Stimulated activated CD4-positive, alpha-beta T cell treated with anti-CD3 and anti-CD28 coated beads, TNF-alpha, amount 100 ng/mL, for 24 hours (primary cell): ENCODE results near the gene OSBPL3.

Experiments used
- DNase-seq, 3 experiments: peaks; one replicate each; pipeline ENCODE4 v3.0.0-alpha.2; 2020; ENCODE audit warnings: low read depth in 3 of 3

The OSBPL3 gene

DNA sequence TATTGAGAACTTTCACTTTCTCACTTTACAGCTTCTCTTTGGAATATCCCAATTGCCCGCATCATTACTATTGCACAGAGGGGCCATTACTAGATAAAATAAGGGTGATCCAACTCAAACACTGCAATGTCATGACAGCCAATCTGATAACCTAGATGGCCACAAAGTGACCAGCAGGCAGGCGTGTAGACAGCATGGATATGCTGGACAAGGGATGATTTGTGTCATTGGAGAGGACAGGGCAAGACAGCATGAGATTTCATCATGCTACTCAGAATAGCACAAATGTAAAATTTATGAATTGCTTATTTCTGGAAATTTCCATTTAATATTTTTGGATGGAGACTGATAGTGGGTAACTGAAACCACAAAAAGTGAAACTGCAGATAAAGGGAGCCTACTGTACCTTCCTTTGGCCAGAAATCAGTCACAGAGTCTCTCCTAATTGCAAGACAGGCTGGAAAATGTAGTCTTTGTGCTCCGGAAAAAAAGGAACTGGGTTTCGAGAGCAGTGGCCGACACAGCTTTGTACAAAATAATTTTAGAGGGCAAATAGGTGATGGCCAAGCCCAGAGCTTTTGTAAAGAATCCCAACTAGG lies 216.6 kb downstream of the OSBPL3 start:
- no peak for DNase-seq

DNA sequence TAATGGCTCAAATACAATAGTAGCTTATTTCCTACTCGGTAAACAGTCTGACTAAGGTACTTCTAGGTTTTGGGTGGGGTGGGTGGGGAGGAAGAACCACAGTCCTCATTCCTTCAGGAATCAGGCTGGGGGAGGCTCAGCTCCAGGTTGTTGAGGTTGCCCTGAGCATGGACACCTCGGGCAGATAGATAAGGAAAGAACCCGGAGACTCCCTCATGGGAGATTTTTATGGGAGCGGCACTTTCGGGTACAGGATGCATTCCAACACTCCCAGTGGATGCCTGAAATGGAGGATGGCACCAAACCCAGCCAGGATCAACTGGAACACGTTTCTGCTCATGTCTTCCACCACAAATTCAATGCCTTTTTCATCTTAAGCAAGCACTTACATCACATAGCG lies 217.2 kb downstream of the OSBPL3 start:
- DNase-seq, result no peak

DNA sequence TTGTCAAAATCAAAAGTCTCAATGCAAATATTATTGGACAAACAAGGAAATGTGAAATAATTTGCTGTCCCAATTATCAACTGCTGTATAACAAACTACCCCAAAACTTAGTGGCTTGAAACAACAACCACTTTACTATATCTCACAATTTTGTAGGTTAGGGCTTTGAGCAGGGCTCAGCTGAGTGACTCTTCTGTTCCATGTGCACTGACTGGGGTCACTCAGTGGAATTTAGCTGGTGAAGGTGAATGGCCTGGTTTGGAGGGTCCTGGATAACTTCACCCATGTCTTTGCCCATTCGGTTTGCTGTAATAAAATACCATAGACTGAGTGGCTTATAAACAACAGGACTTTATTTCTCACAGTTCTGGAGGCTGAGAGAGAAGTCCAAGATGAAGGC lies 219.0 kb downstream of the OSBPL3 start:
- no peak for DNase-seq

DNA sequence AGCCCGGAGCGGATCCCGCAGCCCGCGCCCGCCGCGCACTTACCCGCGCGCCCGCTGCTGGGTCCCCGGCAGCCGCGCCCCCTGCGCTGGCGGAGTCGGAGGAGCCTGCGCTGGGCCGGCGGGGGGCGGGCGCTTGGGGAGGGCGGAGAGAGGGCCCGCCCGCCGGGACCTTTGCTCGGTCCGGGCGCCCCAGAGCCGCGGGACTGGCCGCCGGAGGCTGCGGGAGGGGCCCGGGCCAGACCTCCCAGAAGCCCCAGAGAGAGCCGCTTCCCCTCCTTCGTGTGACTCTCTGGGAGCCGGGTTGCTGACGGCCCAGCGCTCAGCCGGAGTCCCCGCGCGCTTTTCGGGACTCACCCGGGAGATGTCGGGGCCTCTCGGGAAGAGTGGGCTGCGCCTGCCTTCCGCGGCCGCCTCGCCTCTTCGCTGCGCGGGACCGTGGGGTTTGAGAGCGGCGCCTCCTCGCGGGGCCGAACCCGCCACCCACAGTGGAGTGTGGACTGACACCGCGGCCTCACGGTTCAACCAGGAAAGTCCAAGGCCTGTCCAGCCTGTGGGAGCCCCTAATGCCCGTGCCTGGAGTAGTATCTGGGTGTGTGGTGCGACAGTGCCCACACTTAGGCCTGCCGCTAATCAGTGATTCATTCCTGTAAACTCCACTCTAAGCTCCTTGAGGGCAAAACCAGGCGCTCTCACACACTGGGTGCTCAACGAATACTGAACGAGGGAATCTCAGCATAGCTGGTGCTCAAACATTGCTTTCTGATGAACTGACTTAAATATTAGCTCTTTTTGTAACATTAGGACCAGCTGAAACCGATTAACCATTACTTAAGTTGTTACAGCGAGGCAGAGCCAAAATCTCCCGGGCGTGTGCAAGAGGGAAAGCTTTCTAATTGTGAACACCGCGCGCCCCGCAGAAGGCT lies 222.4 kb downstream of the OSBPL3 start, which contains the start of gene GSDME:
Gene GSDME, minus strand, starts transcription at position 112 of the 923 bp plus-strand sequence. CDS start 7,690 bp downstream, outside the sequence.
- DNase-seq, result peak in 1 of 3 experiments; percentile 34

DNA sequence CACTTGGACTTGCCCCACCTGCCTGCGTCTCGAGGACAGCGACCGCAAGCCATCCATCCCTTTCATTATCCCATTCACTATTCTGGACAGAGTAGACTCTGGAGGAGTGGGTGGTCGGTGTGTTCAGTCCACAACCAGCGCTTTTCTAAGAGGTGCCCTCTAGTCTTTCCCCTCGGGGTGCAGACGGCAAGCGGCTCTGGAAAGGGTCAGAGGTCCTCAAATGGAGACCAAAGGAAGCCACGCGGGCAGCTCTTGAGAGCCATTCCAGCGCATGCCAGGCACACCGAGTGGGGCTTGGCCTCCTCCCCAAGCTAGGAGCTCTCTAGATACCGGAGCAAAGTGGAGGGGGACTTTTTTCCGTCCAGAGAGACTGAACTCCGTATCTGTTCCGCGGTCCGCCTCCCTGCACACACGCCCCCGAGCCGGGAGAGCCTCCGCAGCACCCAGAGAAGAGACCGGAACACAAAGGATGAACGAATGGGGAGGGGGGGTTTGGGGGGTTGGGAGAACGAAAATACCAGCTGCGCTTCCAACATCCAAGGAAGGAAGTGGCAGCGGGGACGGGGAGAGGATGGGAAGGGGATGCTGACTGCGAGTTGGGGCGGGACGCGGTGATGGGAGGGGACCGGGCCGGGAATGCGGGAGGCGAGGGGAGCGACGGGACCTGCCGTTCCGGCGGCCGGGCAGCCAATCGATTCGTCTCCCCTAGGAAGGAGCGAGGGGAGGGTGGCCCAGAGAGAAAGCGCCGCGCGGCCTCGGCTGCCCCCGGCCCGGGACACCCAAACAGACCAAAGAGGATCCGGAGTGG lies 223.2 kb downstream of the OSBPL3 start:
- peak in 2 of 3 experiments; percentile 7 to 18 for DNase-seq

DNA sequence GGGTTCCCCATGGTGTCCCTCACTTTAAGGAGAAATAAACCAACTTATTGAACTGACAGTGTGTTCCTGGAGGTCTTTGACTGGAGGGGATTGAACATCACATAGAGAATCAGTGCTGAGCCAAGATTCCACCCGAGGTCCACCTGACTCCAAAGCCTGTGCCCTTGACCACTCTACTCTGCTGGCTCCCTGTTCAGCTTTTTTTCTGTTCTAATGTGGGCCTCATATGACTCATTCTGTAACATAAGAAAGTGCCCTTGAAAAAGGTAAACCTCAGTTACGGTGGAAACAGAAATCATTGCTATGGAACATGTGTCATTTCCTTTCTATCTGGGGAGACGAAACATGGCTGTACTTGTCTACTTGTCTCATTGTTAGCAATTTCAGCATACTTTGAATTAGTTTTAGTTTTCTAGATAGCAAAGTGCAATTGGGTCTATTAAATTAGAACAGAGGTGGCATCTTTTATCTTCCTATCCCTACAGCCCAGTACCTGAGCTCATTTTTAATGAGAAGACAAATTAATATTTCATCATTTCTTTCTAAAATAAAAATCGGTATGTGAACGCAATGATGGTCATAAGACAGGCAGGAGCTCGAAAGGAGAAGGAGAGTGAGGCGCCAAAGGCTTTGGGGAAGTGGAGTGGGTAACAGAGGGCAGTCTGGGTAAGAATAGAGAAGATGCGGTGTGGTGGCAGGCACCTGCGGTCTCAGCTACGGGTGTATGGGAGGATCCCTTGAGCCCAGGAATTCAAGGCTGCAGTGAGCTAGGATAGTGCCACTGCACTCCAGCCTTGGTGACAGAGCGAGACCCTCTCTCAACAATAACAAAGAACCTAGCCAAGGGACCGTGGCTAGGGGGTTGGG lies 224.2 kb downstream of the OSBPL3 start:
- no peak for DNase-seq

DNA sequence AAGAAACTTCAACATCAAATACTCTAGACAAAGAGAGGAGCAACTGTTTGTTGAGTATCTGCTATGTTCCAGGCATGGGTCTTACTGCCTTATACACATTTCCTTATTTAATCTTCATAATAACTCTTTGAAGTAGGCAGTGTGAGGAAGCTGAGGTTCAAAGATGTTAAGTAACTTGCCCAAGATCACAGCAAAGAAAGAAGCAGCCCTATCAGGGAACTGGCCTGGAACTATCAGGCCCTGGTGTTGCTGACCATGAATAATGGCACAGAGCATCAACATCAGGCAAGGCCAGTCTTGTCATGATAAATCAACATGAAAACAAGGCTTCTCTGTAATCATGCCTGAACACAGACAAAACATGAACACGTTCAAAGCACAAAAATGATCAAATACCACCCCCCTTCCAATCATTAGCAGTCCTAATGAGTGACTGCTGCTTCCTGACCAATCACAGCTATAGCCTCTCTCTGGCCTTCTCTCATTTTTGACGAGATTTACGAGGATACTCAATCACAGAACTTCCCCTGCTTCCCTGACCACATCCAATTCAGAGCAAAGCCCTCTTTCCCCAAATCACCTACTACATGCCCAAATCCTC lies 225.0 kb downstream of the OSBPL3 start:
- no peak for DNase-seq

DNA sequence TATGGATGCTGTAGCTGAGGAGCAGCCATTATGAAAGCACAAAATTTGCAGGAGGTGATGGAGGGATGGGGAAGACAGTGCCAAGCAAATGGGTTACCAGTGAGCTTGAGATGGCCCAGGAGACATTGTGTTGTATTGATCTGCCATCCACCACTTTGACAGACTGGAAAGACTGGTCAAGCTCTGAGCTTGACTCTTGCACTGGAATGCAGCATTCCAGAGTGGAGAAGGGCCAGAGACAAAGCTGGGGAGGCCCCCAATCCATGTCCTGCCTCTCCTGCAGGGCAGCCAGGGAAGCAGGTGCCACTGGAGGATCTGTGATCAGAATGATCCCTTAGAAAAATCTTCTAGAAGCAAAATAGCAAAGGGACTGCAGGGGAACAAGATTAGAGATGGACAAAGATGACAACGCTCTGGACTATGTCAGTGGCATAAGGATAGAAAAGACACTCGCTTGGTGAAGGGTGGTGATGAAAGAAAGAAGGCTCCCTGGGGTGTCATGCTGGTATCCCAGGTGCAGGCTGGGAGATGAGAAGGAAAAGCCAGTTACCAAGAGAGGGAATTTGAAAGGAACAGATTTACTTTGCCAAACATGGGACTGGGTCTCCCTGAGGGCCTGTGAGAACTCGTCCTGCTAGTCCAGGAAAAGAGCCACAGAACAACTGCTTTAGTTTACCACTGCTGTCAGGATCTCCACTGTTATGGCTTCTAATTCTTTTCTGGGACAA lies 227.7 kb downstream of the OSBPL3 start:
- DNase-seq, result no peak

DNA sequence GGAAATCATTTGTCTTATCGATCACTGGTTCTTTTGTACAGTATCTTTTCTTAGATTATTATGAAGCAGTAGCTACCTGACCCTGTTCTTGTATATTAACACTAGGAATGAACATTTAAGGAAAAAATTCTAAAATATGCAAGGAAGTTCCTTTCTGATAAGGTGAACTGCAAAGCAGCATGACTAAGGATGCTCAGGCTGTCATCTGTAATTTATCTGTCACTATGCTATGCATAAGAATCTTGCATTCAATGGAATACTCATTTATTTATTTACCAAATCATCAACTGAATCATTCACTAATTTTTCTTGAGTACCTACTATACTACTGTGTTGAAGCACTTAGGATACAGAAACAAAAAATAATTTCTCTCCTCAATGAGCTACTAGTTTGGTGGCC lies 228.5 kb downstream of the OSBPL3 start:
- no peak for DNase-seq

DNA sequence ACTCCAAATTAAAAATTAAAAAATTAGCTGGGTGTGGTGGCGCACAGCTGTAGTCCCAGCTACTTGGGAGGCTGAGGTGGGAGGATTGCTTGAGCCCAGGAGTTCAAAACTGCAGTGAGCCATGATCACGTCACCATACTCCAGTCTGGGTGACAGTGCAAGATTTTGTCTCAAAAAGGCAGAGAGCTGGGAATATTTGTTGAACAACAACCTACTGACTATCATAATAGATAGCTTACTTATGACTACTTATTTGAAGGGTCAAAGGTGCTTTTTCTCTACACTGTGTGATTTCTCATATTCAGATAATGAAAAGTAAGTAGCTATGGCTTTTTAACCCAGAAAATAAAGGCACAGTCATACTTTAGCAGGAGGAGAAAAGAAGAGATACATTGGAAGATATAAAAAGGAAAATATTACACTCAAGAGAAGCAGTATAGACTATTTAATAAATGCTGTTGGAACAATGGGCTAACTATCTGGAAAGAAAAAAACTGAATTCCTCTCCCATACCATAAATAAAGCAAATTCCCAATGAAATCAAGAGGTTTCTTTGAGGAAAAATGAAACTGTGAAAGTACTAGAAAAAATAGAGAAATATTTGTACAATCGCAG lies 229.4 kb downstream of the OSBPL3 start:
- DNase-seq, result no peak

DNA sequence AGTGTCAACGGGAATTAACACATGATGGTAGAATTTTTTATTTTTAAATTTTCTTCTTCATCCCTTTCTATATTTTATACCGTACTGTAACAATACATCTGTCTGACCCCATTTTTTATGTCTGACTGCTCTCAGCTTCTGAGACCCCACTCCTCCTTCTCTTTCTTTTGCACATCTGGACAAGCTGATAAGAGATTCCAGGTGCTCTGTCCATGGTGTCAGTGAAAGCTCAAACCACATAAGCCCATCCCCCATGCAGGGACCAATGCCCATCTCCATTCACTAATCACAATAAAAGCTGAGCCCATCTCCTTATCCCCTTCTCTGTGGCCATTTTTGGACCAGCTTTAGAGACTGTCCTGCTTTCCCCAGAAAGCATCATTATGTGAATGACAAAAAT lies 231.5 kb downstream of the OSBPL3 start:
- no peak for DNase-seq
